Esophagus squamous epithelium (tissue), 5 donors: ENCODE measurements around the gene MAN2A2. TPM values are rescaled to one million over a fixed set of nuclear protein-coding genes. Genes with fewer than 3 reads are reported as not detected.
"Not testable (repeated sequence)": the region's sequence is repeated elsewhere in the genome, so short reads cannot be mapped to it uniquely, and the experiment has no call there.

Experiments
- DNase-seq: peaks from one replicate; lab custom pipeline; 2025; lab: John Stamatoyannopoulos, UW
- H3K27ac ChIP-seq, 4 donors: fragments of 200-600 bp; sonication (generic); one replicate each; pipeline ENCODE4 v1.5.1; 2016 to 2019; ENCODE audit warnings: mild to moderate bottlenecking in 1 of 4
- H3K27me3 ChIP-seq, 4 donors: fragments of 200-600 bp; sonication (generic); 1 replicate in 3 of 4; 2 replicates in 1 of 4; pipeline versions ENCODE4 v1.5.1 to v1.6.0; 2017 to 2021; ENCODE audit warnings: antibody characterized with exemption in 1 of 4
- H3K36me3 ChIP-seq, 3 donors: fragments of 200-600 bp; sonication (generic); one replicate each; pipeline ENCODE4 v1.5.1; 2016 to 2019
- H3K4me1 ChIP-seq, 3 donors: fragments of 200-600 bp; sonication (generic); one replicate each; pipeline ENCODE4 v1.5.1; 2017 to 2019
- H3K4me3 ChIP-seq, 4 donors: fragments of 200-600 bp; sonication (generic); 1 replicate in 3 of 4; 2 replicates in 1 of 4; pipeline ENCODE4 v1.5.1; 2016 to 2019; ENCODE audit warnings: mild to moderate bottlenecking in 2 of 4, moderate library complexity in 1 of 4
- H3K9me3 ChIP-seq, 3 donors: fragments of 200-600 bp; sonication (generic); one replicate each; pipeline ENCODE4 v1.5.1; 2016 to 2019
- POLR2A ChIP-seq, 4 donors: fragments of 450-650 bp; IDR thresholded peaks; one replicate each; pipeline ENCODE4 v1.6.1; 2017; ENCODE audit warnings: antibody characterized with exemption in 4 of 4, mild to moderate bottlenecking in 4 of 4, moderate library complexity in 3 of 4
- WGBS, 2 donors: methylation state at CpG; one replicate each; pipeline ENCODE4 v1.1.5; 2018; 5-methylcytosine and 5-hydroxymethylcytosine counted together
- intact Hi-C: fragments of 100-400 bp; cut with DNase I; formaldehyde crosslinking; loops from one replicate; pipeline ENCODE4 v1.15.0; 2022
- total RNA-seq, 4 donors: library from RNA; depleted of rRNA; stranded (reverse); fragments of >200 nt; gene quantifications; one replicate each; pipeline ENCODE4 v1.1.0, GENCODE V29; 2016
- TF ChIP-seq, protein P1 (sequence below), 6 experiments: fragments of 450-650 bp in 4 of 6; fragments of 200-600 bp in 2 of 6; sonication (generic) in 2 of 6; IDR thresholded peaks; one replicate each; pipeline ENCODE4 v1.5.1; 2016 to 2019; ENCODE audit warnings: antibody characterized with exemption in 6 of 6, mild to moderate bottlenecking in 4 of 6, moderate library complexity in 4 of 6
- donor health status: DM: yes; HTN: yes; CAD: no.

The MAN2A2 gene
- total RNA-seq, 4 donors from 2014 or later, result 9.9 to 25.2 (median 12.1) TPM

DNA sequence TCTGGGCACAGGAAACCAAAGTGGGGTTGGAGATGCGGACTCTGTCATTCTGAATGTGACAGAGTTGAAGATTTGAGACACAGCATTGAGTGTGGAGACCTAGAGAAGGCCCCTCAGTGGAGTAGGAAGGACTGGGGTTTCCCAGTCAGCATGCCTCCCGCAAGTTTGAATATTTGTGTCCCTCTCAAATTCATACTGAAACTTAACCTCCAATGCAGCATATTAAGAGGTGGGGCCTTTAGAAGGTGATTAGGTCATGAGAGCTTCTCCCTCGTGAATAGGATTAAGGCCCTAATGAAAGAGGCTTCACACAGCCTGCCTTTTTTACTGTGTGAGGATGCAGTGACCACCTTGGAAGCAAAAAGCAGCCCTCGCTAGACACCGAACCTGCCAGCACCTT, 21.3 kb downstream of the MAN2A2 start:
- intact Hi-C loops, result no loop called here
- Histone ChIP-seq H3K4me1 (peaks cover 0 to 5% (median 0%) of the 10 kb centered on the region in 3 donors), H3K4me3 (no peak overlapping the region), H3K36me3 (peaks cover 10 to 24% (median 12%) of the 10 kb centered on the region in 3 donors), H3K27me3 (no peaks in the 10 kb centered on the region), H3K27ac (no peak overlapping the region), H3K9me3 (no peaks in the 10 kb centered on the region)
- TF ChIP-seq, protein P1, sequence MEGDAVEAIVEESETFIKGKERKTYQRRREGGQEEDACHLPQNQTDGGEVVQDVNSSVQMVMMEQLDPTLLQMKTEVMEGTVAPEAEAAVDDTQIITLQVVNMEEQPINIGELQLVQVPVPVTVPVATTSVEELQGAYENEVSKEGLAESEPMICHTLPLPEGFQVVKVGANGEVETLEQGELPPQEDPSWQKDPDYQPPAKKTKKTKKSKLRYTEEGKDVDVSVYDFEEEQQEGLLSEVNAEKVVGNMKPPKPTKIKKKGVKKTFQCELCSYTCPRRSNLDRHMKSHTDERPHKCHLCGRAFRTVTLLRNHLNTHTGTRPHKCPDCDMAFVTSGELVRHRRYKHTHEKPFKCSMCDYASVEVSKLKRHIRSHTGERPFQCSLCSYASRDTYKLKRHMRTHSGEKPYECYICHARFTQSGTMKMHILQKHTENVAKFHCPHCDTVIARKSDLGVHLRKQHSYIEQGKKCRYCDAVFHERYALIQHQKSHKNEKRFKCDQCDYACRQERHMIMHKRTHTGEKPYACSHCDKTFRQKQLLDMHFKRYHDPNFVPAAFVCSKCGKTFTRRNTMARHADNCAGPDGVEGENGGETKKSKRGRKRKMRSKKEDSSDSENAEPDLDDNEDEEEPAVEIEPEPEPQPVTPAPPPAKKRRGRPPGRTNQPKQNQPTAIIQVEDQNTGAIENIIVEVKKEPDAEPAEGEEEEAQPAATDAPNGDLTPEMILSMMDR (IDR thresholded peaks at IDR 0.05), result no peak
- no peak for TF ChIP-seq POLR2A (IDR thresholded peaks at IDR 0.05)
- 60 to 83% methylated on average over 3 to 4 of the region's 5 CpGs for WGBS, 2 donors
- DNase-seq, result no peak

GRCh38 chr15:90926766-90927165, 23.7 kb downstream of the MAN2A2 start:
- intact Hi-C loops, H3K9me3 ChIP-seq, H3K4me3 ChIP-seq, H3K36me3 ChIP-seq, DNase-seq, H3K27ac ChIP-seq, H3K27me3 ChIP-seq: not testable (repeated sequence)
- WGBS, 2 donors, result 88 to 89% methylated on average over 10 of the region's 10 CpGs
- H3K4me1 ChIP-seq, result peaks cover 12 to 24% (median 13%) of the 10 kb centered on the region in 3 donors

DNA sequence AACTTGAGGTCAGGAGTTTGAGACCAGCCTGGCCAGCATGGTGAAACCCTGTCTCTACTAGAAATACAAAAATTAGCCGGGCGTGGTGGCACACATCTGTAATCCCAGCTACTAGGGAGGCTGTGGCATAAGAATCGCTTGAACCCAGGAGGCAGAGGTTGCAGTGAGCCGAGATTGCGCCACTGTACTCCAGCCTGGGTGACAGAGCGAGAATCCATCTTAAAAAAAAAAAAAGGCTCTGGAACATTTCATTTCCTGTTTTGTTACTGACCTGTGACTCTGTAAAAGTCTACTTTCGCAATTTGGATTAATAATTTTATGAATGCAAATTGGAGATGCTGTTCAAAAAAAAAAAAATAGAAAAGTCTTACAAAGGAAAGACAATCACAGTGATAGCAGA, 25.0 kb downstream of the MAN2A2 start:
- H3K36me3 ChIP-seq, H3K27ac ChIP-seq, DNase-seq, H3K9me3 ChIP-seq, H3K4me3 ChIP-seq, intact Hi-C loops, H3K27me3 ChIP-seq: not testable (repeated sequence)
- H3K4me1 ChIP-seq, result peaks cover 13 to 37% (median 17%) of the 10 kb centered on the region in 3 donors
- 77 to 83% methylated on average over 5 to 6 of the region's 7 CpGs for WGBS, 2 donors

GRCh38 chr15:90929246-90930019, 26.3 kb downstream of the MAN2A2 start:
- H3K4me3 ChIP-seq, result peak overlapping the region; percentile 54 to 86 (median 65)
- TF ChIP-seq, protein P1 (IDR thresholded peaks at IDR 0.05), result no peak
- TF ChIP-seq POLR2A (IDR thresholded peaks at IDR 0.05), result no peak
- peak overlapping the region; percentile 88 to 98 (median 95) for H3K27ac ChIP-seq
- 43 to 52% methylated on average over 21 of the region's 21 CpGs for WGBS, 2 donors
- intact Hi-C loops, result no loop called here
- peaks cover 18 to 50% (median 25%) of the 10 kb centered on the region in 3 donors for H3K4me1 ChIP-seq
- DNase-seq, result no peak
- no peaks in the 10 kb centered on the region for H3K36me3 ChIP-seq
- H3K9me3 ChIP-seq, result no peaks in the 10 kb centered on the region
- H3K27me3 ChIP-seq, result no peaks in the 10 kb centered on the region

DNA sequence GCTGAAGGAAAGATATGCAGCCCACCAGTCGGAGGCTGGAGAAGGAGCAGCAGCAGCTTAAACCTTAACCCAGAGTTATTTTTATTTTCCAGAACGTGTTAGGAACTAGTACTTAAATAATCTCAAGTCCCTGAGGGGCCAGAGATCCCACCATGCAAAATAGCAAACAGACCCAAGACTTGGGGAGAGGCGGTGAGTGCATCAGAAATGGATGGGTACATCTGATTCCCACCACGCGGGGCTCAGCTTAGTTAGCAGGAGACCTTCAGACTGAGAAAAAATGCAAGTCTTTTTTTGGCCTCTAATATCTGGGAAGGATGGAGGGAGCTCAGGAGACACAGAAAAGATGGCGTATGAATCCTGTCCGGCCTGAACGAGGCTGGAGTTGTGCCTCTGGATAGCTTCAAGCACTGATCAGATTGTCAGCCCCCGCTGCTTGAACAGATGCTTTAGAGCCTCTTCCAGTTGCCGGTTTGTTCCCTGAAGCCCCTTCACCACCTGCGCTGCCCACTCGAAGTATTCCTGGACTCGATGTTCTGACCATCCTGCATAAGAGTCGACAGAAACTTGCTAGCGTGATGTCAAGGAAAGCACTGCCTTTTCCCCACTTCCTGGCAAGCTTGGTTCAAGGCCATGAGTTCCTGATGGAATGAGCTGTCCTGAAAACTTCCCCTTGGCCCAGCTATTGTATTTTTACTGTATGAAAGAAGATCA, 27.9 kb downstream of the MAN2A2 start:
- Histone ChIP-seq H3K27me3 (no peaks in the 10 kb centered on the region), H3K36me3 (no peaks in the 10 kb centered on the region), H3K27ac (peak overlapping the region; percentile 88 to 98 (median 95)), H3K9me3 (no peaks in the 10 kb centered on the region), H3K4me1 (peaks cover 28 to 62% (median 32%) of the 10 kb centered on the region in 3 donors), H3K4me3 (peak overlapping the region; percentile 54 to 86 (median 74))
- TF ChIP-seq, protein P1 (IDR thresholded peaks at IDR 0.05), result no peak
- no peak for TF ChIP-seq POLR2A (IDR thresholded peaks at IDR 0.05)
- intact Hi-C loops, result no loop called here
- 62 to 68% methylated on average over 5 to 14 of the region's 15 CpGs for WGBS, 2 donors
- DNase-seq, result no peak

GRCh38 chr15:90931575-90931827, 28.4 kb downstream of the MAN2A2 start:
- no peaks in the 10 kb centered on the region for H3K27me3 ChIP-seq
- peaks cover 33 to 66% (median 37%) of the 10 kb centered on the region in 3 donors for H3K4me1 ChIP-seq
- 14 to 26% methylated on average over 6 of the region's 6 CpGs for WGBS, 2 donors
- peaks cover 0 to under 1% (median 0%) of the 10 kb centered on the region in 3 donors for H3K36me3 ChIP-seq
- no peaks in the 10 kb centered on the region for H3K9me3 ChIP-seq
- intact Hi-C loops, result no loop called here
- H3K4me3 ChIP-seq, result peak overlapping the region; percentile 57 to 86 (median 70)
- TF ChIP-seq, protein P1 (IDR thresholded peaks at IDR 0.05), result no peak
- peak in 1 of 4 donors; percentile 62 for TF ChIP-seq POLR2A (IDR thresholded peaks at IDR 0.05)
- peak overlapping the region; percentile 88 to 98 (median 95) for H3K27ac ChIP-seq
- no peak for DNase-seq
